ENCODE measurements around the gene STK40.

Gene STK40

DNA sequence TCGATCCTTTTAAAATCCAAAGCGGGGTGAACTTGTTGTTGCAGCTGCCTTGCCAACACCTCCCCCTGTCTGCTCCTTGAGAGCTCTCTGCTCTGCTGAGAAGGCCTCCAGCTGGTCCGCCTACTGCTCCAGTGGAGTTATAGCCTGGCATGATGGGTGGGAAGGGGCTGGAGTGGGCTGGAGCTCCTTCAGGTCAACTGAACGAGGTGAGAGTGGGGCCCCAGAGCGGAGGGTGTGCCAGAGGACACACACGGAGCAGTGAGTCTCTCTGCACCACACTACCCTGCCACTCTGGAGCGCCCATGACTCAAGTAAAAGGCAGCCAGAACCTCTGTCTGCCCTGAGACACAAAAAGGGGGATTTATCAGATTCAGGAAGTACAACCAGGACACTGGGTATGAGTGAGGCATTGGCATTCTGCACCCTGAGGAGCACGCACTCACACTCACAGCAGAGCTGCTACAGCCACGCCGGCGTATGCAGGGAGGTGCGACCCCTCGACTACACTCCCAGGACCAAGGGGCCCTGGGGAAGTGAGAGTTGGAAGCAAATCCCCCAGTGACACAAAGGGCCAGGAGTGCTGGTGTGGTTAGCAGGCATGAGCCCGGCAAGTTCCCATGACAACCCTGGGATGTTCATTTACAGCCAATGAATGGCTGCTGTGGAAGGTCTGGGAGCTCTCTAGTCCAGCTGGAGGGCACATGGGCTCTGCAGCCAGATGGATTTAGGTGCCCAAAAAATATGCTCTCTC is 34.3 kb downstream of the STK40 start:
- H3K9ac ChIP-seq: peak overlapping the region; percentile 3 to 66 (median 43); a peak in 19 of 22 replicates
- peak overlapping the region; percentile 70 to 88 (median 81) for H3K4me2 ChIP-seq
- no peak for TF ChIP-seq Cebpa-rat (IDR thresholded peaks at IDR 0.05)
- H3K4me1 ChIP-seq: peaks cover 34 to 69% (median 57%) of the 10 kb centered on the region in 10 experiments
- H3K4me3 ChIP-seq: peak overlapping the region in 1 of 10 experiments; percentile 30; a peak in 6 of 20 replicates
- no peaks in the 10 kb centered on the region for H3K9me3 ChIP-seq (replicated peaks in 1 of 11)
- peaks cover 42 to 83% (median 63%) of the 10 kb centered on the region in 11 experiments for H3K36me3 ChIP-seq
- no peaks in the 10 kb centered on the region for H3K27me3 ChIP-seq
- peak overlapping the region in 10 of 11 experiments; percentile 50 to 82 (median 65); a peak in 19 of 22 replicates for H3K27ac ChIP-seq
- H4K20me1 ChIP-seq: peaks cover 0 to 81% (median 12%) of the 10 kb centered on the region in 11 experiments; a peak in 11 of 22 replicates

- H3K4me2 ChIP-seq: peak overlapping the region; percentile 70 to 88 (median 81)
- H4K20me1 ChIP-seq: peaks cover 0 to 77% (median 12%) of the 10 kb centered on the region in 11 experiments; a peak in 11 of 22 replicates
- peaks cover 34 to 69% (median 57%) of the 10 kb centered on the region in 10 experiments for H3K4me1 ChIP-seq
- H3K27ac ChIP-seq: peak overlapping the region; percentile 21 to 82 (median 64); a peak in 21 of 22 replicates
- H3K27me3 ChIP-seq: no peaks in the 10 kb centered on the region
- H3K9me3 ChIP-seq (replicated peaks in 1 of 11): no peaks in the 10 kb centered on the region
- peak overlapping the region in 2 of 10 experiments; percentile 25 to 30; a peak in 6 of 20 replicates for H3K4me3 ChIP-seq
- peak overlapping the region; percentile 14 to 66 (median 43); a peak in 21 of 22 replicates for H3K9ac ChIP-seq
- peaks cover 42 to 82% (median 65%) of the 10 kb centered on the region in 11 experiments for H3K36me3 ChIP-seq
- no peak for TF ChIP-seq Cebpa-rat (IDR thresholded peaks at IDR 0.05)
These were observed 35.0 kb downstream of the STK40 start for GRCh38 chr1:36350659-36351226.

DNA sequence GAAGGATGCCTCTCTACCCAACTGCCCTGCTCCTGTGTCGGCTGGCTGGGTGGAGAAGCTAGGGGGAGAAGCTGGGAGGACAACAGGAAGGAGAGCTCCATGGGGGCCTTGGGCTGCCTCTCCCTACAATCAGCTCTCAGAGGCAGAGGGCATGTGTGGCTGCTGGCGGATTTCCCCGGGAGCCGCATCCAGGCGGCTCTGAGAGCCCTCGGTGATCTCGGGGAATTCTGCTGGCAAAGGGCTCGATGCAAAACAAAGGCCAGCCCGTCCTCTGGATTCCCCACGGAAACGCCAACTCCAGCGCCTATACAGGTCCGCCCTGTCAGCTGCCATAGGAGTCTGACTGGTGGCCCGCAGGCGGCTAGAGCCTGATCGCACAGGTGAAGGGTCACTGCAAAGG is 35.9 kb downstream of the STK40 start:
- TF ChIP-seq Cebpa-rat (IDR thresholded peaks at IDR 0.05): no peak
- peak overlapping the region; percentile 70 to 88 (median 81) for H3K4me2 ChIP-seq
- H3K4me3 ChIP-seq: peak overlapping the region in 1 of 10 experiments; percentile 25; a peak in 2 of 20 replicates
- peaks cover 0 to 72% (median 12%) of the 10 kb centered on the region in 11 experiments; a peak in 11 of 22 replicates for H4K20me1 ChIP-seq
- H3K4me1 ChIP-seq: peaks cover 34 to 73% (median 57%) of the 10 kb centered on the region in 10 experiments
- peak overlapping the region; percentile 14 to 66 (median 43); a peak in 16 of 22 replicates for H3K9ac ChIP-seq
- H3K9me3 ChIP-seq (replicated peaks in 1 of 11): no peaks in the 10 kb centered on the region
- H3K27me3 ChIP-seq: no peaks in the 10 kb centered on the region
- peaks cover 41 to 82% (median 65%) of the 10 kb centered on the region in 11 experiments for H3K36me3 ChIP-seq
- peak overlapping the region; percentile 21 to 82 (median 64); a peak in 20 of 22 replicates for H3K27ac ChIP-seq

- Histone ChIP-seq H3K9me3 (replicated peaks in 1 of 11) (no peaks in the 10 kb centered on the region), H3K27me3 (no peaks in the 10 kb centered on the region), H3K4me2 (peak overlapping the region in 7 of 11 experiments; percentile 15 to 88 (median 82); a peak in 13 of 22 replicates), H3K9ac (peak overlapping the region in 3 of 11 experiments; percentile 11 to 39 (median 14); a peak in 1 of 22 replicates), H3K4me3 (no peak overlapping the region), H3K27ac (peak overlapping the region in 7 of 11 experiments; percentile 1 to 82 (median 67); a peak in 6 of 22 replicates), H3K36me3 (peaks cover 37 to 82% (median 63%) of the 10 kb centered on the region in 11 experiments), H3K4me1 (peaks cover 34 to 73% (median 57%) of the 10 kb centered on the region in 10 experiments), H4K20me1 (peaks cover 0 to 67% (median 12%) of the 10 kb centered on the region in 11 experiments; a peak in 11 of 22 replicates)
- TF ChIP-seq Cebpa-rat (IDR thresholded peaks at IDR 0.05): no peak
These were observed 36.5 kb downstream of the STK40 start for GRCh38 chr1:36349241-36349671.

- Histone ChIP-seq H4K20me1 (peaks cover 0 to 61% (median 9%) of the 10 kb centered on the region in 11 experiments; a peak in 12 of 22 replicates), H3K9me3 (replicated peaks in 1 of 11) (no peaks in the 10 kb centered on the region), H3K36me3 (peaks cover 39 to 79% (median 56%) of the 10 kb centered on the region in 11 experiments), H3K4me2 (no peak overlapping the region), H3K4me1 (peaks cover 37 to 70% (median 54%) of the 10 kb centered on the region in 10 experiments), H3K27ac (no peak overlapping the region; a peak in 1 of 22 replicates), H3K9ac (peak overlapping the region in 1 of 11 experiments; percentile 26; a peak in 1 of 22 replicates), H3K4me3 (no peak overlapping the region), H3K27me3 (no peaks in the 10 kb centered on the region)
- no peak for TF ChIP-seq Cebpa-rat (IDR thresholded peaks at IDR 0.05)
These were observed 38.9 kb downstream of the STK40 start for GRCh38 chr1:36346741-36347370.

DNA sequence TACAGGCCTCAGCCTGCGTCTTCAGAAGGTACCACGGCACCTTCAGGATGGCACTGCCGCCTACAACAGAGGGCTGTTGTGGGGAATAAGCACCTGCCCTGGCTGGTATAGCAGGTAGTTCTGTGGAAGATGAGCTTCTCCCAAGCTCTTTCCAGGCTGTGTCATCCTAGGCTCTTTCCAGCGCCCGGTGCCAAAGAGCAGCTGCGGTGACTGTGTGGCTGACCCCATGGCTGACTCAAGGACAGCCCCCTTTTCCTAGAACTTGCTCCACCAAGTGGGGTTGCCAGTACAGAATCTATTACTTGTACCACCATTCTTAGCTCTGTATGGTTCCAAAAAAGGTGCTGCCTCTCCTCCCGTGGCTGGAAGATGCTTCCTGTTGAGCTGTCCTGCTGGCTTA is 40.4 kb downstream of the STK40 start:
- no peaks in the 10 kb centered on the region for H3K9me3 ChIP-seq (replicated peaks in 1 of 11)
- no peak overlapping the region for H3K27ac ChIP-seq
- peaks cover 26 to 62% (median 47%) of the 10 kb centered on the region in 10 experiments for H3K4me1 ChIP-seq
- peaks cover 0 to 46% (median 6%) of the 10 kb centered on the region in 11 experiments; a peak in 7 of 22 replicates for H4K20me1 ChIP-seq
- H3K4me3 ChIP-seq: no peak overlapping the region
- no peak for TF ChIP-seq Cebpa-rat (IDR thresholded peaks at IDR 0.05)
- no peaks in the 10 kb centered on the region for H3K27me3 ChIP-seq
- H3K9ac ChIP-seq: peak overlapping the region in 2 of 11 experiments; percentile 20 to 22; a peak in 2 of 22 replicates
- H3K36me3 ChIP-seq: peaks cover 39 to 90% (median 64%) of the 10 kb centered on the region in 11 experiments
- no peak overlapping the region; a peak in 1 of 22 replicates for H3K4me2 ChIP-seq

DNA sequence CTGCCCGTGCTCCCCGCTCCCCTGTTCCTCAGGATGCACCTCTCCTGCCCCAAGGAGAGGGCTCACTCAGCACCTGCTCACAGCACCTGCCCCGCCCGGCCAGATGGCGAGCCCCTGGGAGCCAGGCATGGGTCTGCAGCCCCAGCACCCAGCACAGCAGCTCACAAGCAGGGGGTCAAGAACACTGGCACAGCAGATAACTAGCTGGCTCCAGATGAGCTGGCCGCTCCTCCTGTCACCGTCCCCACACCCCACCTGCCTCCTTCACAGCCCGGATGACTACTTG is 41.4 kb downstream of the STK40 start:
- H3K36me3 ChIP-seq: peaks cover 39 to 91% (median 64%) of the 10 kb centered on the region in 11 experiments
- no peak overlapping the region for H3K4me3 ChIP-seq
- H3K4me2 ChIP-seq: peak overlapping the region in 3 of 11 experiments; percentile 57 to 62 (median 58); a peak in 5 of 22 replicates
- no peak for TF ChIP-seq Cebpa-rat (IDR thresholded peaks at IDR 0.05)
- H3K9me3 ChIP-seq (replicated peaks in 1 of 11): no peaks in the 10 kb centered on the region
- peaks cover 0 to 48% (median 0%) of the 10 kb centered on the region in 11 experiments; a peak in 7 of 22 replicates for H4K20me1 ChIP-seq
- H3K27me3 ChIP-seq: no peaks in the 10 kb centered on the region
- no peak overlapping the region for H3K27ac ChIP-seq
- H3K4me1 ChIP-seq: peaks cover 29 to 62% (median 47%) of the 10 kb centered on the region in 10 experiments
- peak overlapping the region in 3 of 11 experiments; percentile 13 to 42 (median 20); a peak in 1 of 22 replicates for H3K9ac ChIP-seq

- peaks cover 37 to 86% (median 59%) of the 10 kb centered on the region in 11 experiments for H3K36me3 ChIP-seq
- H3K27ac ChIP-seq: peak overlapping the region in 3 of 11 experiments; percentile 42 to 78 (median 66); a peak in 5 of 22 replicates
- no peaks in the 10 kb centered on the region for H3K9me3 ChIP-seq (replicated peaks in 1 of 11)
- H3K9ac ChIP-seq: peak overlapping the region in 7 of 11 experiments; percentile 10 to 61 (median 40); a peak in 8 of 22 replicates
- H3K4me3 ChIP-seq: no peak overlapping the region
- peaks cover 34 to 62% (median 47%) of the 10 kb centered on the region in 10 experiments for H3K4me1 ChIP-seq
- peaks cover 0 to 48% (median 0%) of the 10 kb centered on the region in 11 experiments; a peak in 7 of 22 replicates for H4K20me1 ChIP-seq
- H3K27me3 ChIP-seq: no peaks in the 10 kb centered on the region
- H3K4me2 ChIP-seq: peak overlapping the region; percentile 48 to 74 (median 61)
- TF ChIP-seq Cebpa-rat (IDR thresholded peaks at IDR 0.05): no peak
These were observed 41.9 kb downstream of the STK40 start for GRCh38 chr1:36343651-36344394.
